ENCODE data around the gene LRRC72. TPM values are rescaled to one million over a fixed set of nuclear protein-coding genes. Genes with fewer than 3 reads are reported as not detected.
A peak's percentile ranks its signal among the peaks of the same experiment; 100 is the strongest.

LRRC72 gene
- total and polyA plus RNA-seq, 2 experiments from 2014 or later = not detected

DNA sequence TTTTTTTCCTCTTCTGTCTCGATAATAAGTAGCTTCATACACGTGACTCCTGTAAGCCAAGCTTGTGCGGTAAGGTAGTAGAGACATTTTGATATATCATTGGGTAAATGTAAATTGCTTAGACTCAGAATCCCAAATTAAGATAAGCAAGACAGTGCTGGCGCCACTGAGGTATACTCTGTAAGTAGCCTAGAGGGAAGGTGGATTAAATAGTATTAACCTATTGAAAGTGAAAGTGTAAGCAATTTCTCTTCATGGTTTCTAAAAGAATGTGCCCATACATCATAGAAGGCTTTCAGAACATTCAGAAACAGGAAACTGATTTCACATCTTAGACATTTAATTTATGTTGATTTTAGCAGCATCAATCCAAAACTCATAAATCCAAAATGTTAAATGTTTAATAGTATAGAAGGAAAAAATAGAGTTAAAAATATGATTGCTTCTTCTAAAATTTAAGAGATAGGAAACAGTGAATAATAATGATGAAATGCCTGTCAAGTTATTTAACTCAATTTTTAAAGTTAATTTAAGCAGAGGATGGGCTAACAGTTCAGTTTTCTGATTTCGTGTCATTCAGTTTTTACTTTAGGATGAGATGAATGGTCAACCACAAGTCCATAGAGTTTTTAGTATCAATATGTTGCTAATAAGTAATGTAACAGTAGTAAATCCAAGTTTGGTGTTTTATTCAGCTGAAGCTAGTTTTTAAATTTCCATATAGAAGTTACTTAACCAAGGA lies 36.8 kb downstream of the LRRC72 start:
- peak in 1 of 2 donors; percentile 8 for DNase-seq (ENCODE audit: low read depth in 1 of 2, low spot score in 1 of 2)
- H3K4me3 ChIP-seq = no peak overlapping the region
- TF ChIP-seq, protein P1, sequence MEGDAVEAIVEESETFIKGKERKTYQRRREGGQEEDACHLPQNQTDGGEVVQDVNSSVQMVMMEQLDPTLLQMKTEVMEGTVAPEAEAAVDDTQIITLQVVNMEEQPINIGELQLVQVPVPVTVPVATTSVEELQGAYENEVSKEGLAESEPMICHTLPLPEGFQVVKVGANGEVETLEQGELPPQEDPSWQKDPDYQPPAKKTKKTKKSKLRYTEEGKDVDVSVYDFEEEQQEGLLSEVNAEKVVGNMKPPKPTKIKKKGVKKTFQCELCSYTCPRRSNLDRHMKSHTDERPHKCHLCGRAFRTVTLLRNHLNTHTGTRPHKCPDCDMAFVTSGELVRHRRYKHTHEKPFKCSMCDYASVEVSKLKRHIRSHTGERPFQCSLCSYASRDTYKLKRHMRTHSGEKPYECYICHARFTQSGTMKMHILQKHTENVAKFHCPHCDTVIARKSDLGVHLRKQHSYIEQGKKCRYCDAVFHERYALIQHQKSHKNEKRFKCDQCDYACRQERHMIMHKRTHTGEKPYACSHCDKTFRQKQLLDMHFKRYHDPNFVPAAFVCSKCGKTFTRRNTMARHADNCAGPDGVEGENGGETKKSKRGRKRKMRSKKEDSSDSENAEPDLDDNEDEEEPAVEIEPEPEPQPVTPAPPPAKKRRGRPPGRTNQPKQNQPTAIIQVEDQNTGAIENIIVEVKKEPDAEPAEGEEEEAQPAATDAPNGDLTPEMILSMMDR (IDR thresholded peaks at IDR 0.05; ENCODE audit: low read depth, low read length) = no peak
- no peaks in the 10 kb centered on the region for H3K36me3 ChIP-seq
- peaks cover 4% of the 10 kb centered on the region for H3K4me1 ChIP-seq (ENCODE audit: low read depth)
- no peaks in the 10 kb centered on the region for H3K9me3 ChIP-seq (ENCODE audit: low read depth)
- no peak overlapping the region for H3K27ac ChIP-seq
- H3K27me3 ChIP-seq = no peaks in the 10 kb centered on the region

DNA sequence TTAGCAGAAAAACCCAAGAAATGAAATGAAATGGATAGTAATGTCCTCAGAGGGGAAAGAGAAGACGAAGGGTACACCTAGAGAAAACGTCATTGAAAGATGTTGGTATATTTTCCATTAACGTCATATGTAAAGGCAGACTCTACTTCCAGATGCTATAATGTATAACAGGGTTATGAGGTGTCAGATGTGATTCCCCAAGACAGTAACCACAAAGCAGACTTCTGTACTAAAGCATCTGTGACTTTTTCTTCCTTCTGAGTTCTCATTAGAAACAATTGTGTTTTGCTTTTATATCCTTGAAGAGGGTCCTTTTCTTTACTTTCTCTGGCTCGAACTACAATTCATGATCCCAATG lies 37.4 kb downstream of the LRRC72 start:
- Histone ChIP-seq H3K27ac (no peak overlapping the region), H3K9me3 (ENCODE audit: low read depth) (no peaks in the 10 kb centered on the region), H3K36me3 (no peaks in the 10 kb centered on the region), H3K27me3 (no peaks in the 10 kb centered on the region), H3K4me1 (ENCODE audit: low read depth) (peaks cover 4% of the 10 kb centered on the region), H3K4me3 (no peak overlapping the region)
- DNase-seq (ENCODE audit: low read depth in 1 of 2, low spot score in 1 of 2) = no peak
- TF ChIP-seq, protein P1 (IDR thresholded peaks at IDR 0.05; ENCODE audit: low read depth, low read length) = no peak

DNA sequence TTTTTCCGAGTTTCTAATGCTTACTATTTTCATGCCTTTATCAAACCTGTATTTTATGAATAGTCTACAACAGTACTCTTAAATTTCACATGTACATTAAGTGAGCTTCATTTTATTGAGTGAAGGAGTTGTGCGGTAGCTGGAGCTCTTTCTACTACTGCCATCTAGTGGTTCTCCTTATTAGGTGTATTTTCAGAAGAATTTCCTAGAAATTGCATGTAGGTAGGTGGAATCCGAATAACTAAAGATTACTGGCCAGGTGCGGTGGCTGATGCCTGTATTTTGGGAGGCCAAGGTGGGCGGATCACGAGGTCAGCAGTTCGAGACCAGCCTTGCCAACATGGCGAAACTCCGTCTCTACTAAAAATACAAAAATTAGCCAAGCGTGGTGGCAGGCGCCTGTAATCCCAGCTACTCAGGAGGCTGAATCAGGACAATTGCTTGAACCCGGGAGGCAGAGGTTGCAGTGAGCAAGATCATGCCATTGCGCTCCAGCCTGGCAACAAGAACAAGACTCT lies 38.3 kb downstream of the LRRC72 start:
- no peaks in the 10 kb centered on the region for H3K9me3 ChIP-seq (ENCODE audit: low read depth)
- no peaks in the 10 kb centered on the region for H3K27me3 ChIP-seq
- TF ChIP-seq, protein P1 (IDR thresholded peaks at IDR 0.05; ENCODE audit: low read depth, low read length) = peak; percentile 62
- DNase-seq (ENCODE audit: low read depth in 1 of 2, low spot score in 1 of 2) = peak; percentile 70 to 75
- H3K27ac ChIP-seq = no peak overlapping the region
- H3K4me3 ChIP-seq = no peak overlapping the region
- H3K36me3 ChIP-seq = no peaks in the 10 kb centered on the region
- peaks cover 4% of the 10 kb centered on the region for H3K4me1 ChIP-seq (ENCODE audit: low read depth)

DNA sequence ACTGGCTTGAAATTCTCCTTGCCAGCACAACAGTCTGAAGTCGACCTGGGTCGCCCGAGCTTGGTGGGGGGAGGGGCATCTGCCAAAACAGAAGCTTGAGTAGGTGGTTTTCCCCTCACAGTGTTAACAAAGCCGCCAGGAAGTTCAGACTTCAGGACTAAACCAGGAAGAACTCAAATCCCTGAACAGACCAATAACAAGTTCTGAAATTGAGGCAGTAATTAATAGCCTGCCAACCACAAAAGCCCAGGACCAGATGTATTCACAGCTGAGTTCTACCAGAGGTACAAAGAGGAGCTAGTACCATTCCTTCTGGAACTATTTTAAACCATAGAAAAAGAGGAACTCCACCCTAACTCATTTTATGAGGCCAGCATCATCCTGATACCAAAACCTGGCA lies 45.3 kb downstream of the LRRC72 start:
- no peak for DNase-seq (ENCODE audit: low read depth in 1 of 2, low spot score in 1 of 2)
- TF ChIP-seq, protein P1 (IDR thresholded peaks at IDR 0.05; ENCODE audit: low read depth, low read length) = no peak
- Histone ChIP-seq H3K4me3 (no peak overlapping the region), H3K9me3 (ENCODE audit: low read depth) (no peaks in the 10 kb centered on the region), H3K36me3 (no peaks in the 10 kb centered on the region), H3K4me1 (ENCODE audit: low read depth) (no peaks in the 10 kb centered on the region), H3K27ac (no peak overlapping the region), H3K27me3 (no peaks in the 10 kb centered on the region)

DNA sequence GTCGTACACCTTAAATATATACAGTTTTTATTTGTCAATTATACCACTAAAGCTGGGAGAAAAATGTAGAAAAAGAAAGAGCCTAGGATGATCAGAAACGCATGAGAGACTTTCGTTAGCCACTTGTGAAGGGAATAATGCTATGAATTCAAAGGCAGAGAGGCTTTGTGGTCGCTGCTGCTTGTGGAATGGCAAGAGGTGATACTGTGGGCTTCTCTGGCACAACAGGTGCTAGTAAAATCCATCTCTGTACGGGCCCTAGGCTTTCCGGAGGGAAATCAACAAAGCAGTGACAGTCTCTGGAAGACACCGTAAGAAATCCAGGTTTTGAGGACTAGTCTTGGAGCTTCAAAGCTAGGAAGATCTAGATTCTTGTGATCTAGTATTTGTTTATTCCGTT lies 52.6 kb downstream of the LRRC72 start:
- Histone ChIP-seq H3K4me3 (no peak overlapping the region), H3K36me3 (no peaks in the 10 kb centered on the region), H3K27me3 (no peaks in the 10 kb centered on the region), H3K27ac (no peak overlapping the region), H3K9me3 (ENCODE audit: low read depth) (no peaks in the 10 kb centered on the region), H3K4me1 (ENCODE audit: low read depth) (no peaks in the 10 kb centered on the region)
- TF ChIP-seq, protein P1 (IDR thresholded peaks at IDR 0.05; ENCODE audit: low read depth, low read length) = no peak
- no peak for DNase-seq (ENCODE audit: low read depth in 1 of 2, low spot score in 1 of 2)

All from cardiac muscle cell (in vitro differentiated cells and primary cell).